HCT116 (cell line): ENCODE results near the gene MALRD1. TPM values are rescaled to one million over a fixed set of nuclear protein-coding genes. Genes with fewer than 3 reads are reported as not detected.

Source experiments
- ATAC-seq: fragments of 200-7000 bp; cut with Tn5 transposase; 2 replicates; pipeline ENCODE4 v1.9.1; 2020; ENCODE audit warnings: mild to moderate bottlenecking, moderate library complexity
- BruUV-seq: library from RNA; stranded (reverse); fragments of 400-500 nt; replicated peaks from 2 replicates; lab custom pipeline; 2021; lab: Mats Ljungman, UMichigan
- CTCF ChIA-PET: fragments of 300-600 bp; sonication (Branson Sonifier 250); formaldehyde crosslinking; loops from one replicate; lab custom pipeline; 2021; ENCODE audit warnings: antibody characterized with exemption; lab: Charles Lee
- POLR2A ChIA-PET: fragments of 300-600, 350-600 bp; sonication (Branson Sonifier 250); formaldehyde crosslinking; loops from one replicate; lab custom pipeline; 2021; ENCODE audit warnings: antibody characterized with exemption; lab: Charles Lee
- RAD21 ChIA-PET, 2 experiments: fragments of 300-600 bp; sonication (Branson Sonifier 250); formaldehyde crosslinking; loops; one replicate each; lab custom pipeline; 2023; ENCODE audit warnings: low total read pairs in 2 of 2; ENCODE audit not compliant: uncharacterized antibody in 2 of 2, unreplicated experiment in 2 of 2, low non-redundant PET in 1 of 2; lab: Charles Lee
- DNase-seq: peaks from one replicate; pipeline ENCODE4 v3.0.0-alpha.2; 2010; ENCODE audit warnings: low read depth, low spot score
- H2AFZ ChIP-seq: fragments of 200-600 bp; shearing (Covaris generic), sonication (generic); 2 replicates; pipeline ENCODE4 v1.6.1; 2017; ENCODE audit warnings: low read depth, mixed run types, mixed read lengths, antibody characterized with exemption, low read length; ENCODE audit not compliant: poor library complexity, severe bottlenecking
- H3K27ac ChIP-seq: 2 replicates; pipeline ENCODE4 v1.5.1; 2012; ENCODE audit warnings: low read depth, low read length
- H3K27me3 ChIP-seq: fragments of 200-600 bp; sonication (generic); 2 replicates; pipeline ENCODE4 v1.6.1; 2016; ENCODE audit warnings: mixed run types, low read length, mixed read lengths; ENCODE audit not compliant: insufficient read depth
- H3K36me3 ChIP-seq, 2 experiments: fragments of 200-500 bp in 1 of 2; fragments of 200-600 bp in 1 of 2; sonication (Bioruptor generic) in 1 of 2; sonication (generic) in 1 of 2; 2 replicates each; pipeline versions ENCODE4 v1.5.1 to v1.6.1; 2014 to 2016; ENCODE audit warnings: low read length in 2 of 2, inconsistent platforms in 1 of 2, mixed read lengths in 1 of 2, mixed run types in 1 of 2; ENCODE audit not compliant: insufficient read depth in 2 of 2, control insufficient read depth in 1 of 2
- H3K4me1 ChIP-seq, 2 experiments: fragments of 200-600 bp in 1 of 2; sonication (generic) in 1 of 2; 2 replicates each; pipeline versions ENCODE4 v1.5.1 to v1.6.1; 2012 to 2017; ENCODE audit warnings: low read length in 2 of 2, inconsistent platforms in 1 of 2, mild to moderate bottlenecking in 1 of 2, mixed read lengths in 1 of 2, mixed run types in 1 of 2, moderate library complexity in 1 of 2; ENCODE audit not compliant: insufficient read depth in 2 of 2, control insufficient read depth in 1 of 2
- H3K4me2 ChIP-seq: fragments of 200-600 bp; sonication (generic); 2 replicates; pipeline ENCODE4 v1.6.1; 2017; ENCODE audit warnings: mixed run types, low read length, mixed read lengths
- H3K4me3 ChIP-seq, 2 experiments: fragments of 200-600 bp in 1 of 2; sonication (generic) in 1 of 2; replicated peaks in 1 of 2; 2 replicates each; pipeline ENCODE4 v1.5.1; 2011 to 2016; ENCODE audit warnings: low read length in 2 of 2, control low read depth in 1 of 2, low read depth in 1 of 2, mild to moderate bottlenecking in 1 of 2, mixed read lengths in 1 of 2, mixed run types in 1 of 2
- H3K79me2 ChIP-seq: fragments of 200-600 bp; sonication (generic); 2 replicates; pipeline ENCODE4 v1.6.1; 2017; ENCODE audit warnings: mild to moderate bottlenecking, mixed run types, low read length, moderate library complexity, mixed read lengths; ENCODE audit not compliant: insufficient read depth
- H3K9ac ChIP-seq: fragments of 200-600 bp; sonication (generic); 2 replicates; pipeline ENCODE4 v1.6.1; 2016; ENCODE audit warnings: low read length, mixed read lengths
- H3K9me2 ChIP-seq: fragments of 200-600 bp; sonication (generic), shearing (Covaris generic); 2 replicates; pipeline ENCODE4 v1.6.1; 2017; ENCODE audit warnings: mixed run types, mild to moderate bottlenecking, moderate library complexity; ENCODE audit not compliant: insufficient read depth
- H3K9me3 ChIP-seq, 2 experiments: fragments of 200-500 bp in 1 of 2; fragments of 200-600 bp in 1 of 2; sonication (Bioruptor generic) in 1 of 2; sonication (generic) in 1 of 2; 2 replicates each; pipeline ENCODE4 v1.6.1; 2014 to 2017; ENCODE audit warnings: low read length in 2 of 2, mixed read lengths in 2 of 2, inconsistent platforms in 1 of 2, low read depth in 1 of 2, mild to moderate bottlenecking in 1 of 2, mixed run types in 1 of 2, moderate library complexity in 1 of 2; ENCODE audit not compliant: control insufficient read depth in 1 of 2, insufficient read depth in 1 of 2
- H4K20me1 ChIP-seq: fragments of 200-600 bp; sonication (generic), shearing (Covaris generic); 2 replicates; pipeline ENCODE4 v1.6.1; 2017; ENCODE audit warnings: mixed run types, mild to moderate bottlenecking, moderate library complexity; ENCODE audit not compliant: insufficient read depth
- ATF3 ChIP-seq: IDR thresholded peaks from 2 replicates; pipeline ENCODE4 v1.6.1; 2012
- CBX3 ChIP-seq: IDR thresholded peaks from 2 replicates; pipeline ENCODE4 v1.6.1; 2012; ENCODE audit warnings: low read depth
- CEBPB ChIP-seq: IDR thresholded peaks from 2 replicates; pipeline ENCODE4 v1.6.1; 2012; ENCODE audit warnings: low read depth
- CTCF ChIP-seq, 3 experiments: fragments of 200-600 bp in 1 of 3; sonication (generic) in 1 of 3; IDR thresholded peaks in 2 of 3; conservative IDR thresholded peaks in 1 of 3; 2 replicates each; pipeline ENCODE4 v1.5.1; 2012 to 2017; ENCODE audit warnings: low read depth in 2 of 3, low read length in 2 of 3, antibody characterized with exemption in 1 of 3, borderline replicate concordance in 1 of 3, control low read depth in 1 of 3, mild to moderate bottlenecking in 1 of 3, mixed read lengths in 1 of 3, mixed run types in 1 of 3, moderate library complexity in 1 of 3; ENCODE audit not compliant: insufficient read depth in 1 of 3
- EGR1 ChIP-seq: IDR thresholded peaks from 2 replicates; pipeline ENCODE4 v1.6.1; 2012; ENCODE audit warnings: low read depth
- ELF1 ChIP-seq: IDR thresholded peaks from 2 replicates; pipeline ENCODE4 v1.6.1; 2012; ENCODE audit warnings: low read depth, borderline replicate concordance
- FOSL1 ChIP-seq: IDR thresholded peaks from 2 replicates; pipeline ENCODE4 v1.6.1; 2012; ENCODE audit warnings: low read depth
- JUND ChIP-seq: IDR thresholded peaks from 2 replicates; pipeline ENCODE4 v1.6.1; 2012
- MAX ChIP-seq: IDR thresholded peaks from 2 replicates; pipeline ENCODE4 v1.6.1; 2012
- POLR2A ChIP-seq: IDR thresholded peaks from 2 replicates; pipeline ENCODE4 v1.7.0; 2011; ENCODE audit warnings: borderline replicate concordance; ENCODE audit not compliant: insufficient read depth, insufficient read length; ENCODE audit errors: extremely low read depth
- SRF ChIP-seq: IDR thresholded peaks from 2 replicates; pipeline ENCODE4 v1.6.1; 2012; ENCODE audit warnings: low read depth
- YY1 ChIP-seq: IDR thresholded peaks from 2 replicates; pipeline ENCODE4 v1.6.1; 2011; ENCODE audit warnings: low read length, low read depth, moderate library complexity, mild to moderate bottlenecking; ENCODE audit not compliant: insufficient replicate concordance; ENCODE audit errors: extremely low read depth
- intact Hi-C: fragments of 100-400 bp; cut with micrococcal nuclease; formaldehyde crosslinking; loops from 2 replicates; pipeline ENCODE4 v1.10.0; 2022
- total RNA-seq: library from RNA; stranded (reverse); gene quantifications from one replicate; pipeline ENCODE4 v1.2.1, GENCODE V29; 2021; ENCODE audit not compliant: unreplicated experiment

MALRD1 gene
- total RNA-seq, 1 experiment from 2014 or later = not detected

- TF ChIP-seq MAX (no peak), EGR1 (no peak), SRF (no peak), CBX3 (no peak), ATF3 (no peak), ELF1 (no peak), CTCF (IDR thresholded peaks at IDR 0.05 in 2 of 3, conservative IDR thresholded peaks at IDR 0.05 in 1 of 3; ENCODE audit: borderline replicate concordance in 1 of 3, insufficient read depth in 1 of 3, low read depth in 2 of 3, low read length in 2 of 3) (no peak), FOSL1 (no peak), JUND (no peak), CEBPB (no peak), POLR2A (no peak), YY1 (no peak)
- Histone ChIP-seq H3K27ac (no peak overlapping the region), H3K4me3 (no peak overlapping the region), H2AFZ (no peak overlapping the region), H3K27me3 (no peaks in the 10 kb centered on the region), H3K9me3 (peaks cover 8 to 12% of the 10 kb centered on the region in 2 experiments; a peak in 2 of 4 replicates), H3K4me2 (no peak overlapping the region), H3K36me3 (no peaks in the 10 kb centered on the region), H4K20me1 (no peaks in the 10 kb centered on the region), H3K9ac (no peak overlapping the region), H3K4me1 (no peaks in the 10 kb centered on the region), H3K9me2 (no peaks in the 10 kb centered on the region), H3K79me2 (no peaks in the 10 kb centered on the region)
- ATAC-seq (no peak), DNase-seq (no peak)
- RAD21 ChIA-PET = no interaction called here
- intact Hi-C loops = no loop called here
- BruUV-seq = no TSS peak
- CTCF ChIA-PET = no interaction called here
- POLR2A ChIA-PET = no interaction called here
These were observed 105.8 kb downstream of the MALRD1 start for GRCh38 chr10:19154375-19154774.
